K562 (cell line): ENCODE measurements around the gene DNAL4. TPM values are rescaled to one million over a fixed set of nuclear protein-coding genes. Genes with fewer than 3 reads are reported as not detected.
A peak's percentile ranks its signal among the peaks of the same experiment; 100 is the strongest.

Experiments used
- CXXC5 ChIP-seq: fragments of 250-450 bp; sonication (Bioruptor Pico); IDR thresholded peaks from 2 replicates; pipeline ENCODE4 v1.8.0; 2022; ENCODE audit warnings: inconsistent platforms, mild to moderate bottlenecking, moderate library complexity
- ETV1 ChIP-seq: fragments of 450-650 bp; conservative IDR thresholded peaks from 2 replicates; pipeline ENCODE4 v1.6.1; 2016; ENCODE audit warnings: missing genetic modification characterization, control low read depth, low read depth, missing compliant biosample characterization
- FOXA1 ChIP-seq: fragments of 450-650 bp; IDR thresholded peaks from 2 replicates; pipeline ENCODE4 v1.6.1; 2016; ENCODE audit warnings: mild to moderate bottlenecking, borderline replicate concordance
- FUS ChIP-seq: fragments of 200-400 bp; formaldehyde crosslinking; optimal IDR thresholded peaks from 2 replicates; pipeline ENCODE3; 2017; ENCODE audit warnings: low read depth, low read length
- GATA2 ChIP-seq: sonication (generic); formaldehyde crosslinking; IDR thresholded peaks from 2 replicates; pipeline ENCODE4 v1.4.0; 2020; ENCODE audit warnings: mild to moderate bottlenecking, missing genetic modification reagents
- HNRNPH1 ChIP-seq: fragments of 200-400 bp; formaldehyde crosslinking; optimal IDR thresholded peaks from 2 replicates; pipeline ENCODE3; 2017; ENCODE audit warnings: low read depth, mild to moderate bottlenecking, low read length, moderate library complexity
- HNRNPK ChIP-seq: fragments of 200-400 bp; formaldehyde crosslinking; IDR thresholded peaks from one replicate; pipeline ENCODE4 v1.6.1; 2018; ENCODE audit warnings: mild to moderate bottlenecking, low read depth, low read length; ENCODE audit not compliant: poor library complexity, severe bottlenecking
- KLF1 ChIP-seq: fragments of 450-650 bp; IDR thresholded peaks from 2 replicates; pipeline ENCODE4 v1.6.1; 2016; ENCODE audit warnings: missing genetic modification characterization, missing compliant biosample characterization
- MEIS2 ChIP-seq: fragments of 450-650 bp; IDR thresholded peaks from 2 replicates; pipeline ENCODE4 v1.6.1; 2014; ENCODE audit warnings: mild to moderate bottlenecking; ENCODE audit not compliant: partially characterized antibody
- MTA3 ChIP-seq: fragments of 450-650 bp; formaldehyde crosslinking; IDR thresholded peaks from 2 replicates; pipeline ENCODE4 v1.6.1; 2017; ENCODE audit warnings: mild to moderate bottlenecking, borderline replicate concordance
- NR0B1 ChIP-seq: fragments of 450-650 bp; IDR thresholded peaks from one replicate; pipeline ENCODE4 v1.6.1; 2018; ENCODE audit warnings: mild to moderate bottlenecking, moderate library complexity; ENCODE audit not compliant: partially characterized antibody
- PBX2 ChIP-seq, 2 experiments: IDR thresholded peaks in 1 of 2; conservative IDR thresholded peaks in 1 of 2; 2 replicates each; pipeline ENCODE4 v1.6.1; 2016; ENCODE audit warnings: low read depth in 2 of 2, mild to moderate bottlenecking in 1 of 2, missing compliant biosample characterization in 1 of 2, missing genetic modification characterization in 1 of 2, moderate library complexity in 1 of 2
- PHF8 ChIP-seq: fragments of 200-600 bp; sonication (generic); IDR thresholded peaks from 2 replicates; pipeline ENCODE4 v1.6.1; 2012; ENCODE audit warnings: mixed run types, mild to moderate bottlenecking, inconsistent platforms, low read length, moderate library complexity, borderline replicate concordance
- POLR2B ChIP-seq: fragments of 450-650 bp; IDR thresholded peaks from 2 replicates; pipeline ENCODE4 v1.6.1; 2018; ENCODE audit warnings: low read depth; ENCODE audit not compliant: partially characterized antibody
- SMARCB1 ChIP-seq: IDR thresholded peaks from 2 replicates; pipeline ENCODE4 v1.6.1; 2011; ENCODE audit warnings: improper control_type of control experiment, low read depth; ENCODE audit not compliant: insufficient read length
- SMC3 ChIP-seq: conservative IDR thresholded peaks from 2 replicates; pipeline ENCODE4 v1.6.1; 2011; ENCODE audit warnings: low read depth, low read length, improper control_type of control experiment; ENCODE audit not compliant: insufficient read depth
- SOX6 ChIP-seq: fragments of 450-650 bp; IDR thresholded peaks from 2 replicates; pipeline ENCODE4 v1.6.1; 2014; ENCODE audit warnings: mild to moderate bottlenecking
- SRSF3 ChIP-seq: fragments of 200-400 bp; formaldehyde crosslinking; IDR thresholded peaks from 2 replicates; pipeline ENCODE4 v1.6.1; 2016; ENCODE audit warnings: mild to moderate bottlenecking, low read length, moderate library complexity; ENCODE audit not compliant: insufficient read depth
- STAT5A ChIP-seq: IDR thresholded peaks from 2 replicates; pipeline ENCODE4 v1.6.1; 2012; ENCODE audit warnings: low read length, inconsistent platforms, borderline replicate concordance
- TRIM24 ChIP-seq, 2 experiments: fragments of 450-650 bp; IDR thresholded peaks; 2 replicates each; pipeline ENCODE4 v1.6.1; 2016
- TSC22D4 ChIP-seq: fragments of 450-650 bp; IDR thresholded peaks from 2 replicates; pipeline ENCODE4 v1.6.1; 2016; ENCODE audit warnings: missing genetic modification characterization, missing biosample characterization, control low read depth
- VEZF1 ChIP-seq: fragments of 200-800 bp; sonication (Bioruptor generic); IDR thresholded peaks from 2 replicates; pipeline ENCODE4 v1.6.1; 2017; ENCODE audit warnings: missing genetic modification characterization, missing compliant biosample characterization
- ZKSCAN3 ChIP-seq: fragments of 250-450 bp; sonication (Bioruptor Pico); IDR thresholded peaks from 2 replicates; pipeline ENCODE4 v1.4.0; 2020
- ZNF41 ChIP-seq: fragments of 250-450 bp; sonication (Bioruptor Pico); conservative IDR thresholded peaks from 2 replicates; pipeline ENCODE4 v1.4.0; 2020; ENCODE audit warnings: mild to moderate bottlenecking
- ZNF589 ChIP-seq: fragments of 200-800 bp; sonication (Bioruptor generic); IDR thresholded peaks from 2 replicates; pipeline ENCODE4 v1.6.1; 2016; ENCODE audit warnings: low read depth, missing genetic modification characterization, missing compliant biosample characterization
- polyA plus RNA-seq, 8 experiments: library from polyadenylated mRNA; depleted of rRNA in 4 of 8; stranded (reverse) in 5 of 8; unstranded in 3 of 8; fragments of >200 nt; fragmentation: Nextera tagmentation in 2 of 8; fragmentation: Illumina TruSeq in 1 of 8; extraction: Ambion mirVana in 2 of 8; extraction: Trizol in 1 of 8; gene quantifications; 2 replicates each; pipeline versions ENCODE4 v1.2.1 to v1.2.3, GENCODE V29; 2011 to 2014; ENCODE audit warnings: inconsistent platforms in 1 of 8, missing spikeins in 1 of 8
- total RNA-seq, 7 experiments: library from RNA; depleted of rRNA in 6 of 7; stranded (reverse); fragments of >200 nt in 6 of 7; fragmentation: Illumina TruSeq in 2 of 7; extraction: Trizol in 2 of 7; gene quantifications; 2 replicates each; pipeline versions ENCODE4 v1.2.1 to v1.2.3, GENCODE V29; 2011 to 2021; ENCODE audit warnings: low replicate concordance in 1 of 7

DNAL4 gene
- total and polyA plus RNA-seq, 9 of the 15 experiments (the other 6 are each of a cell fraction or from before 2014, with no cell fraction given) = 0.20 to 9.4 (median 5.2) TPM

DNA sequence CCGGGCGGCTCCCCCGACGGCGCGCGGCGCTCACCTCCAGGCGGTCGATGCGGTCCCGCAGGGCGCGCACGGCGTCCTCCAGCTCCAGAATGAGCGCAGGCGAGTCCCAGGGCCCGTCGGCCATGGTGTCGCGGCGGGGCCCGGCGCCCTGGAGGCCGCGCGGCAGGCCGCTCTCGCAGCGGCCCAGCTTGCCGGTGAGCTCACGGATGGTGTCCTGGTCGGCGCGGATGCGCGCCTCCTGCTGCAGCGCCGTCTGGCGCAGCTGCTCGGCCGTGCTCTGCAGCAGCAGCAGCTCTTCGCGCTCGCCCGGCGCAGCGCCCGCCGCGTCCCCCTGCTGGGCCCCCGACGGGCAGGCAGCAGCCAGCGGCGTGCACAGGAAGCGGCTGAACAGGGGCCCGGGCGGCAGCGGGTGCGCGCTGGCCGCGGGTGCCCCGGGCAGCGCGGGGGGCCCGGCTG is 49.3 kb upstream of the DNAL4 start (continued):
- peak; percentile 17 for TF ChIP-seq FUS
- TF ChIP-seq FOXA1 = no peak
- TF ChIP-seq SMC3 = no peak
- no peak for TF ChIP-seq ETV1 (tag)
- no peak for TF ChIP-seq NR0B1
- peak; percentile 28; the same call in 1 of the 2 replicates for TF ChIP-seq PHF8
- TF ChIP-seq SMARCB1 = no peak
- TF ChIP-seq SOX6 = no peak
- no peak for TF ChIP-seq PBX2 (CRISPR knock-in tag; IDR thresholded peaks at IDR 0.05; ENCODE audit: low read depth)
- TF ChIP-seq PBX2 (tag; conservative IDR thresholded peaks at IDR 0.05; ENCODE audit: low read depth) = no peak
- no peak for TF ChIP-seq MTA3
- no peak for TF ChIP-seq MEIS2
- no peak for TF ChIP-seq SRSF3
- TF ChIP-seq ZNF589 (CRISPR knock-in tag) = no peak
- TF ChIP-seq HNRNPK = no peak
- TF ChIP-seq POLR2B = no peak
- peak; percentile 43; the same call in 1 of the 2 replicates for TF ChIP-seq CXXC5 (CRISPR knock-in tag)
- TF ChIP-seq GATA2 (CRISPR knock-in tag) = no peak
- no peak for TF ChIP-seq TSC22D4 (tag)
- no peak for TF ChIP-seq STAT5A
- TF ChIP-seq ZNF41 = no peak
- TF ChIP-seq HNRNPH1 = no peak
- TF ChIP-seq ZKSCAN3 (CRISPR knock-in tag) = no peak
- no peak for TF ChIP-seq KLF1 (tag)
- TF ChIP-seq TRIM24 (IDR thresholded peaks at IDR 0.05) = no peak
- no peak for TF ChIP-seq VEZF1
